ENCODE measurements around the gene C9. TPM values are rescaled to one million over a fixed set of nuclear protein-coding genes. Genes with fewer than 3 reads are reported as not detected.

Gene C9
- total RNA-seq, 1 donor from 2014 or later = not detected

DNA sequence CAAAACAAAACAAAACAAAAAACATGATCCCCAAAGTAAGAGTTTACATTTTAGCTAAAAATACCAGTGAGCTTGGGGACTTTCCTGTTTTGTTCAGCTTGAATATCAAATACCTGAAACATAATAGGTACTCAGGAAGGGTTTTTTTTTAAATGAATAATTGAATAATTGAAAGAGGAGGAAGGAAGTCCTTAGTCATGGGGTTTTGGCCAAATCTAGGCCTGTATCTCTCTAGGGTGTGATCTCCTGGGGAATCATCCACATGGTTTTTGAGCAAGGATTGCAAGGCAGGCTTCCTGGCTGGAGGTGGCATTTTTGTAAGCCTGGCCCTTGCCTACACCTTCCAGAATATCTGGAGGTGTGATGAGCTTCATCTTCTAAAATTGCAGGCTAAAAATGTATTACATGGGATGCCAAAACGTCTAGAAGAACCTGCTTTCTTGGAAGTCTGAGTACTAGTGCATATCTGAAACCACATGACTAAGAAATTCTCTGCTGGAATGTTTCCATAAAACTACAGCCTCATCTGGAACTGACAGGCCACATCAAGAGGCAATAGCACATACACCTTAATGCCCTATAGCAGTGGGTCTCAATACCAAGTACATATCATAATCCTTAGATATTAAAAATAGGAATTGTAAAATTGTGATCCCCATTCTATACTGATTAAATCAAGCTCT, 10.4 kb downstream of the C9 start:
- no peaks in the 10 kb centered on the region for H3K36me3 ChIP-seq
- H3K4me1 ChIP-seq = no peaks in the 10 kb centered on the region
- intact Hi-C loops (cut with micrococcal nuclease) = no loop called here
- no peaks in the 10 kb centered on the region for H3K27me3 ChIP-seq (ENCODE audit: low read depth)
- no peak for DNase-seq
- no peak overlapping the region for H3K4me3 ChIP-seq
- H3K9me3 ChIP-seq (replicated peaks) = peaks cover 27% of the 10 kb centered on the region
- no peak overlapping the region for H3K27ac ChIP-seq (replicated peaks)
- TF ChIP-seq, protein P1, sequence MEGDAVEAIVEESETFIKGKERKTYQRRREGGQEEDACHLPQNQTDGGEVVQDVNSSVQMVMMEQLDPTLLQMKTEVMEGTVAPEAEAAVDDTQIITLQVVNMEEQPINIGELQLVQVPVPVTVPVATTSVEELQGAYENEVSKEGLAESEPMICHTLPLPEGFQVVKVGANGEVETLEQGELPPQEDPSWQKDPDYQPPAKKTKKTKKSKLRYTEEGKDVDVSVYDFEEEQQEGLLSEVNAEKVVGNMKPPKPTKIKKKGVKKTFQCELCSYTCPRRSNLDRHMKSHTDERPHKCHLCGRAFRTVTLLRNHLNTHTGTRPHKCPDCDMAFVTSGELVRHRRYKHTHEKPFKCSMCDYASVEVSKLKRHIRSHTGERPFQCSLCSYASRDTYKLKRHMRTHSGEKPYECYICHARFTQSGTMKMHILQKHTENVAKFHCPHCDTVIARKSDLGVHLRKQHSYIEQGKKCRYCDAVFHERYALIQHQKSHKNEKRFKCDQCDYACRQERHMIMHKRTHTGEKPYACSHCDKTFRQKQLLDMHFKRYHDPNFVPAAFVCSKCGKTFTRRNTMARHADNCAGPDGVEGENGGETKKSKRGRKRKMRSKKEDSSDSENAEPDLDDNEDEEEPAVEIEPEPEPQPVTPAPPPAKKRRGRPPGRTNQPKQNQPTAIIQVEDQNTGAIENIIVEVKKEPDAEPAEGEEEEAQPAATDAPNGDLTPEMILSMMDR (IDR thresholded peaks at IDR 0.05; ENCODE audit: borderline replicate concordance) = no peak

DNA sequence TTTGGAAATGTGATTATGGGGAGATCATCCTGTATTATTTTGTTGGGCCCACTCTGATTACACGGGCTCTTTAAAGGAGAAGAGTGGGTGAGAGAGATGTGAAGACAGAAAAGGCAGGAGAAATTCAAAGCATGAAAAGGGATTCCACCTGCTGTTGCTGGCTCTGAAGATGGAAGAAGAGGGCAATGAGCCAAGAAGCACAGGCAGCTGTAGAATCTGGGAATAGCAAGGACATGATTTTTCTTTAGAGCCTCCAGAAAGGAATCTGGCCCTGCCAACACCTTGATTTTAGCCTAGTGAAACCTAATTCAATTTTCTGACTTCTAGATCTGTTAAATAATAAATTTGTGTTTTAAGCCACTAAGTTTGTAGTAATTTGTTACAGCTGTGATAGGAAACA, 11.3 kb downstream of the C9 start:
- intact Hi-C loops (cut with micrococcal nuclease) = no loop called here
- no peaks in the 10 kb centered on the region for H3K4me1 ChIP-seq
- H3K9me3 ChIP-seq (replicated peaks) = peaks cover 27% of the 10 kb centered on the region
- DNase-seq = no peak
- TF ChIP-seq, protein P1 (IDR thresholded peaks at IDR 0.05; ENCODE audit: borderline replicate concordance) = no peak
- no peak overlapping the region for H3K27ac ChIP-seq (replicated peaks)
- no peaks in the 10 kb centered on the region for H3K27me3 ChIP-seq (ENCODE audit: low read depth)
- H3K4me3 ChIP-seq = no peak overlapping the region
- no peaks in the 10 kb centered on the region for H3K36me3 ChIP-seq

DNA sequence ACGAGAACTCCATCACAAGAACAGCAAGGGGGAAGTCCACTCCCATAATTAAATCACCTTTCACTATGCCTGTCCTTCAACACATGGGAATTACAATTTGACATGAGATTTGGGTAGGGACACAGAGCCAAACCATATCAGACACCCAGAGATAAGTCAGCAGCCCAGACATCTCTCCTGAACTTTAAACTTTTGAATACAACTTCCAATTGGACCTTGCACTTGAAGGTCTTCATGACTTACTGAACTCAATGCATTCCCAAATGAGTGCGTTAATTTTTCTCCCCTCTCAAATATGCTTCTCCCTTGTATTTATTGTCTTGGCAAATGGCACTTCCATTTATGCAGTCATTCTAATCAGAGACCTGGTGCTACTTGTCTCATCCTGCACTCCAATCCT, 12.1 kb downstream of the C9 start:
- Histone ChIP-seq H3K4me1 (no peaks in the 10 kb centered on the region), H3K27ac (replicated peaks) (no peak overlapping the region), H3K27me3 (ENCODE audit: low read depth) (no peaks in the 10 kb centered on the region), H3K36me3 (no peaks in the 10 kb centered on the region), H3K4me3 (no peak overlapping the region), H3K9me3 (replicated peaks) (peaks cover 27% of the 10 kb centered on the region)
- intact Hi-C loops (cut with micrococcal nuclease) = no loop called here
- TF ChIP-seq, protein P1 (IDR thresholded peaks at IDR 0.05; ENCODE audit: borderline replicate concordance) = no peak
- no peak for DNase-seq

DNA sequence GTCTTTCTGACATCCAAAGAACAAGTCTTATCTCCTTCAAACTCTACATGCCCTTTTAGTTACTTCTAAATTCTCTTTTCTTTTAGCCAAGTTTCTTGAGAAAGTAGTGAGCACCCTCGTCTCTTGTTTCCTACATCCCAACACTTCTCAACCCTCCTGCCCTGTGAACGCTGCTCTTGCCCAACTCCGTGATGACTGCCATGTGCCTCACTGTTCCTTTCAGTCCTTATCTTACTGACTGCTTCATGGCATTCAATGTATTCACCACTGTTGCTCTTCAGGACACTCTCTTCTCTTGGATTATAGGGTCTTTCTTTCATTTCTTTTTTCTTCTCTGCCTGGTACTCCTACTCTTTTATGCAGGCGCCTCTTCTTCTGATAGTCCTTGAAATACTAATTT, 14.8 kb downstream of the C9 start:
- TF ChIP-seq, protein P1 (IDR thresholded peaks at IDR 0.05; ENCODE audit: borderline replicate concordance) = no peak
- no peak overlapping the region for H3K27ac ChIP-seq (replicated peaks)
- no peak for DNase-seq
- no peaks in the 10 kb centered on the region for H3K4me1 ChIP-seq
- no peaks in the 10 kb centered on the region for H3K36me3 ChIP-seq
- no peak overlapping the region for H3K4me3 ChIP-seq
- H3K27me3 ChIP-seq (ENCODE audit: low read depth) = no peaks in the 10 kb centered on the region
- intact Hi-C loops (cut with micrococcal nuclease) = no loop called here
- H3K9me3 ChIP-seq (replicated peaks) = peaks cover 35% of the 10 kb centered on the region

DNA sequence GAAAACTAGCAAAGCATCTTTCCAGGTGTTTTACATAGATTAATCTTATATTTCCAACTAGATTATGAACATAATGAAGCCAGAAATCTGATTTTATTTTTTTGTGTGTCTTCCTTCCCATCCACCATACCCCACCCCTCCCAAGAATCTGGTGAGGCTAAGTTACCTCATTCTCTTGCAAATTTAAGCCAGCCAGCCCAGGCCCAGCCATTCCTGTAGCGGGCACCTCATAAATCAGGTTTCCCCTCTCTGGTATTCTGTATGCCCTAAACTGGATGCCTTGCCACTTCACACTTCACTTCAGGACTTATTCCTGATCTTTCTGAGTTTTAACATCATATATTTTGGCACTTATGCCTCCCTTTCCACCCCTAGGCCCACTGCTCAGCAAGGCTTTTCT, 21.8 kb downstream of the C9 start:
- no peak overlapping the region for H3K27ac ChIP-seq (replicated peaks)
- no peaks in the 10 kb centered on the region for H3K36me3 ChIP-seq
- DNase-seq = no peak
- peaks cover 8% of the 10 kb centered on the region for H3K9me3 ChIP-seq (replicated peaks)
- no peaks in the 10 kb centered on the region for H3K27me3 ChIP-seq (ENCODE audit: low read depth)
- TF ChIP-seq, protein P1 (IDR thresholded peaks at IDR 0.05; ENCODE audit: borderline replicate concordance) = no peak
- H3K4me1 ChIP-seq = no peaks in the 10 kb centered on the region
- intact Hi-C loops (cut with micrococcal nuclease) = no loop called here
- no peak overlapping the region for H3K4me3 ChIP-seq
